IPS-11a (cell line): ENCODE measurements around the gene KRTAP10-10.
"Not testable (repeated sequence)": the region's sequence is repeated elsewhere in the genome, so short reads cannot be mapped to it uniquely, and the experiment has no call there.

ENCODE experiments used
- H3K4me3 ChIP-seq: one replicate; pipeline ENCODE4 v1.5.1; 2013; ENCODE audit warnings: low read depth, low read length, control low read depth

Gene KRTAP10-10

DNA sequence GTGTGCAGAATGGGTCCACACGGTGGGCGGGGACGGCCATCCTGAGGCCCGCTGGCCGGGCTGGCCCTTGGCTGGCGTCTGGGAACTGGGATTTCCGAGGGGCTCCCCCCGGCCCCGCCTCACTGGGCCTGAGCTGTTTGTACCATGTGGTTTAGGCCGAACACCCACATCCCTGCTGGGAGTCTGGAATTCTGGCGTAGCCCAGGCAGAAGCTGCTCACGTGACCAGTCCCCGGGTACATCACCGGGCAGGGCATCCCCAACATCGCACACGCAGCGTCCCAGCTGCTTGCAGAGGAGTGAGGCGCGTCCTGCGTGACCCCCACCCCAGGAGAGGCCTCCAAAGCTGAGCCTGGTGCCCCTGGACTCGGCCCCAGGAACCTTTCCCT is 34.7 kb upstream of the KRTAP10-10 start:
- H3K4me3 ChIP-seq: no peak overlapping the region

DNA sequence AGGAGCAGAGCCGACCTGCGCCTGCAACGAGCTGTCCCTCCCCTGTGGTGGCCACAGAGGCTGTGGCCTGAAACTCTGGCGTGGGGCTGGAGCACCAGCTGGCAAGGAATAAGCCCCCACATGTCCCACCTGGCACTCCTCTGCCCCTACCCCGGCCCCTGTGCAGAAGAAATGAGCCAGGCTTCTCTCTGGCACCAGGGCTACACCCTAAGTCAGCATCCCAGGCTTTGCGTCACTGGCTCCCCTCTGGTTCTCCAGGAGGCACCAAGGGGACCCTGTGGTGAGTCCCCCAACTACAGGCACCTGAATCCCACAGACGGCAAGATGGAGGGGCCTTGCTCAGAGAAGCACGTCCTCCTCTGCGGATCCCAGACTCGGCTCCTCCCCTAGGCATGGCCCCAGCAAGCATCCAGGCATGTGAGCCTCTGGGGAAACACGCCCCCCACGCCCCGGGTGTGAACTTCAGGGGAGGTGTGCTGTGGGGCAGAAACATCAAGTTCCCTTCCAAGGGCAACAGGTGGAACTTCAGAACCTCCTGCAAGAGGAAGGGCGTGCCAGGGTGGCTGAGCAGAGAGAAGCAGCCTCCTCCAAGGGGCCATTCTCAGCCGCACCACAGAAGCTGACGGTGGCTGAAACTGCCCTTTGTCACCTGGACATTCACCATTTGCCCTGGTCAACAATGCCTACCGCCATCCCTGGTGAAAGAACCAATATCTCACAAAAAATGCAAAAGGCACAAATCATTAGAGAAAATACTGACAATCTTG is 33.9 kb upstream of the KRTAP10-10 start:
- H3K4me3 ChIP-seq: no peak overlapping the region

DNA sequence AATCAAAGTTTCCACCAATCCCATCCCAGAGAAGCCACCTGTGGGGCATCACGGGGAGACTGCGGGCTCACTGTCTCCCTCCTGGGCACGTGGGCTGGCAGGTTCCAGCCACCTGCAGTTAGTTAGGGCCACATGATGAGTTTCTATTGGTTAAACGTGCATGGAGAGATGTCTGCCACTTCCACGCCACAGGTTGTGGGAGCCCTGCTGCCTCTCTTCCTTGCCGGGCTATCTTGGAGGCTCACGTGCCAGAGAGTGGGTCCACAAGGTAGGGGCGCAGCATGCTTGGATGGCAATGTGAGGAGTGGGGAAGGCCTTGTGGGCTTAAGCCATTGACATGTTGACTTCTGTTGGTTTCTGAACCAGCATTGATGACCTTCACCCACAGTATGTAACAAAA is 33.2 kb upstream of the KRTAP10-10 start:
- no peak overlapping the region for H3K4me3 ChIP-seq

DNA sequence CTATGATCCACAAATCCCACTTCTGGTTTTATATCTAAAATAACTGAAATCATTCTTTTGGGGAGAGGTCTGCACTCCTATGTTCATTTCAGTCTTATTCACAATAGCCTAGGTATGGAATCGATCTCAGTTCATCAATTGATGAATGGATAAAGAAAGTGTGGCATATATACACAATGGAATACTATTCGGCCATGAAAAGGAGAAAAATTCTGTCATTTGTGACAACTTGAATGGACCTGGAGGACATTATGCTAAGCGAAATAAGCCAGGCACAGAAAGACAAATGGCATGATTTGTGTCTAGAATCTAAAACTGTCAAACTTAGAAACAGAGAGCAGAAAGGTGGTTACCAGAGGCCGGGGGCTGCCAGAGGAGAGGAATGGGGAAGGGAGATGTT is 30.7 kb upstream of the KRTAP10-10 start:
- H3K4me3 ChIP-seq: no peak overlapping the region

DNA sequence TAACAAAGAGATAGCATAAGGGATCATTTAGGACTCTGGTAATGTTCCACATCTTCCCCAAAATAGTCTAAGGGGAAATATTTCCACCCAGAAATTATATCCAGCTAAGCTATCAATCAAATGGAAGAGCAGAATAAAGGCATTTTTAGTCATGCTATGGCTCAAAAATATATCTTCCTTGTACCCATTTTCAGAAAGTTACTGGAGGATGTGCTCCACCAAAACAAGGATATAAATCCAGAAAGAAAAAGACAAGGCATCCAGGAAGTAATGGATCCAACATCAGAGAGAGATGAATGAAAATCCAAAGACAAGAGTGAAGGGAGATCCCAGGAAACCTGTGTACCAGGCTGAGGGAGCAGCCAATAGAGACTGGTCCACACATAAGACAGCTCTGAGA is 28.0 kb upstream of the KRTAP10-10 start:
- H3K4me3 ChIP-seq: no peak overlapping the region

DNA sequence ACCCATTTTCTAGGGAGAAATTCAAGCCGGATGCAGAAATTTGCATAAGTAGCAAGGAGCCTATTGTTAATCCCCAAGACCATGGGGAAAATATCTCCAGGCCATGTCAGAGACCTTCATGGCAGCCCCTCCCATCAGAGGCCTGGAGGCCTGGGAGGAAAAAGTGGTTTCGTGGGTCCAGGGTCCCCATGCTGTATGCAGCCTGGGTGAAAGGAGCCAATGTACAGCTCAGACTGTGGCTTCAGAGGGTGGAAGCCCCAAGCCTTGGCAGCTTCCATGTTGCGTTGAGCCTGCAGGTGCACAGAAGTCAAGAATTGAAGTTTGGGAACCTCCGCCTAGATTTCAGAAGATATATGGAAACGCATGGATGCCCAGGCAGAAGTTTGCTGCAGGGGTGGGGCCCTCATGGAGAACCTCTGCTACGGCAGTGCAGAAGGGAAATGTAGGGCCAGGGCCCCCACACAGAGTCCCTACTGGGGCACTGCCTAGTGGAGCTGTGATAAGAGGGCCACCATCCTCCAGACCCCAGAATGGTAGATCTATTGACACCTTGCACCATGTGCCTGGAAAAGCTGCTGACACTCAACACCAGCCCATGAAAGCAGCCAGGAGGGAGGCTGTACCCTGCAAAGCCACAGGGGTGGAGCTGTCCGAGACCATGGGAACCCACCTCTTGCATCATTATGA is 26.9 kb upstream of the KRTAP10-10 start:
- not testable (repeated sequence) for H3K4me3 ChIP-seq

DNA sequence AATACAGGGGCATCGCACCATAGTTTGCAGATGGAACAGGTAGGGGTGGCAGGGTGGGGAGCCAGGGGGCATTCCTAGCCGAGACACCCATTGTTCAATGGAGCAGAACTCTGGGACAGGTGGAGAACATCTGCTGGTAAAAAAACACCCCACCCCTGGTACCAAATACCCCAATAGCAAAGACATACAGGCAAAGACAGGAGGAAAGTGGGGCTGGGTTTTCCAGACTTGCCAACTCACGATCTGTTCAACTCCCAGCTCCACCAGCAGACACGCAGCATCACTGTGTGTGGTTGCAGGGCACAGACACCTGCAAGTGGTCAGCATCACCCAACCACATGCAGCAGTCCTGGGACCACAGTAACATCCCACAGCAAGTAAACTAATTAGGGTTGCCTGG is 25.6 kb upstream of the KRTAP10-10 start:
- H3K4me3 ChIP-seq: no peak overlapping the region

DNA sequence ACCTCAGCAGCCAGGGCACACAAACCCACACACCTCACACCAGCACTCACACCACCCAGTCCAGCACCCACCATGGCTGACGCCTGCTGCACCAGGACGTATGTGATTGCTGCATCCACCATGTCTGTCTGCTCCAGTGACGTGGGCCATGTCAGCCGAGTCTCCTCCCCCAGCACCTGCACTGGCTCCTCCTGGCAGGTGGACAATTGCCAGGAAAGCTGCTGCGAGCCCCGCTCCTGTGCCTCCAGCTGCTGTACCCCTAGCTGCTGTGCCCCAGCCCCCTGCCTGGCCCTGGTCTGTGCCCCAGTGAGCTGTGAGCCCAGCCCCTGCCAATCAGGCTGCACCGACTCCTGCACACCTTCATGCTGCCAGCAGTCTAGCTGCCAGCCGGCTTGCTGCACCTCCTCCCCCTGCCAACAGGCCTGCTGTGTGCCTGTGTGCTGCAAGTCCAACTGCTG is 25.1 kb upstream of the KRTAP10-10 start, which contains the start of gene KRTAP10-8:
Gene KRTAP10-8 (plus strand): TSS at position 51 of the 458 bp plus-strand sequence. CDS start 22 bp downstream, at position 73.
- no peak within 1 kb of the TSS for H3K4me3 ChIP-seq

DNA sequence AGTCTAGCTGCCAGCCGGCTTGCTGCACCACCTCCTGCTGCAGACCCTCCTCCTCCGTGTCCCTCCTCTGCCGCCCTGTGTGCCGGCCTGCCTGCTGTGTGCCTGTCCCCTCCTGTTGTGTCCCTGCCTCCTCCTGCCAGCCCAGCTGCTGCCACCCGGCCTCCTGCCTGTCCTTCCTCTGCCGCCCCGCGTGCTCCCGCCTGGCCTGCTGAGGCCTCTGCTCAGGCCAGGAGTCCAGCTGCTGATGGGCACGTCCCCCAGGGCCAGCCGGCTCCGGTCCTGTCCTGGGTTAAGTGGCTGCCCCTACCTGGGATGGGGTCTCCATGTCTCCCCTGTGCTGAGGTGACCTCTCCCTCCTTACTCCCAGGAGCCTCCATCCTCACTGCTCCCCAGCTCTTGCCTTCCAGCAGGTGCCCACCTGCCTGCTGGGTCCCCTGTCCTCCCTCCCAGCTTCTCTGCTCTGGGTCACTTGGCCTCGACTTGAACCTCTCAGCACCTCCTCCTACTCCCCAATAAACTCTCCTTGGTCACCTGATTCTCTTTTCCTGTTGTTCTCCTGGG is 24.4 kb upstream of the KRTAP10-10 start:
- H3K4me3 ChIP-seq: no peak overlapping the region

DNA sequence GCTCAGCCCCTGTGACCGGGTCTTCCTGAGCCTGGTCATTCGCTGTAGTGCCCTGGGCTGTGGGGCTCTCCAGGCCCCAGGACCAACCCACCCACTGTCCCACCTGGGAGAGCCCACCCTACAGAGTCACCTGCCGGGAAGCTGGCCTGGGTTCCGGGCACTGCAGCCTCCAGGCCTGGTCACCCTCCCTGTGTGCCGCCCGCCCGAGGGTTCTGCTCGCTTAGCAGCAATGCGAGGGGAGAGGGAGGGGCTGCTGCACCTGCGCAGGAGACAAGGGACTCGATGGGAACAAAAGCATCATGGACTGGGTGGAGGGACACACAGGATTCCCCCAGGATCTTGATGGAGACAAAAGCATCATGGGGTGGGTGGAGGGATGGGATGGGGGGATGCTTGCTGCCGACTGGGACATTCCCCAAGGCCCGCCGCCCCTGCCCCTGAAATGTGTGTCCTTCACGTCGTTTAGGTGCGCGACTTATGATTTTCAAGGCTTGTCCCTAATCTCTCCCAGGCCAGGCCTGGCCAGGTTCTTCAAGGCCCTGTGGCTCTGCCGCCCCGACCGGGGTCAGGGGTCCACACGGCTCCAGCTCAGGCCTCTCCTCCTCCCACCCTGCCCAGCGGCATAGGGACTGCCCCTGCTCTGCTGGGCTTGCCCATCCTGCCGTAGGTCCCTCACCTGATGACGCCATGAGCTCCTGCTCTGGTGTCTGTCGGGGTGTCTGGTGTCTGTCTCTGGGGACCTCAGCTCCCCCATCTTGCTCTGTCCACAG is 23.6 kb upstream of the KRTAP10-10 start:
- H3K4me3 ChIP-seq: no peak overlapping the region

DNA sequence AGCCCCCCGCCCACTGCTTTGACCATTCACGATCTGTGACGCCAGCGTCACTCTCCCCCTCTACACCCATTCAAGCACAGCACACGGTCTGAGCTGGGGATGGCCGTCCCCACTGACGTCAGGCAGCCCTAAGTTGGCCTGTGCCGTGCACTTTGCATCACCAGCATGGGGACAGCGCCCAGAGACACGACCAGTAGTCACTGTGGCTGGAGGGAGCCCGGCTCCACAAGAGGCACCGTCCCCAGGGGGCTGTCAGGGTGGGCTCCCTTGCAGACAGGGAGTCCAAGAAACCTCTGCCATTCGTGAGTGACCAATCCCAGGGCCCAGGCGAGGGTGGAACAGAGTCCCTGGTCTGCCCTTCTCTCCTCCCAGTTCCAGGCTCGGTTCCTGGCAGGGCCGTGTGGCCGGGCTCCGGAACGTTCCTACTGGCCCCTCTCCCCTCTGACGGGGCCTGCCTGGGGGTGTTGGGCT is 23.0 kb upstream of the KRTAP10-10 start:
- H3K4me3 ChIP-seq: no peak overlapping the region

DNA sequence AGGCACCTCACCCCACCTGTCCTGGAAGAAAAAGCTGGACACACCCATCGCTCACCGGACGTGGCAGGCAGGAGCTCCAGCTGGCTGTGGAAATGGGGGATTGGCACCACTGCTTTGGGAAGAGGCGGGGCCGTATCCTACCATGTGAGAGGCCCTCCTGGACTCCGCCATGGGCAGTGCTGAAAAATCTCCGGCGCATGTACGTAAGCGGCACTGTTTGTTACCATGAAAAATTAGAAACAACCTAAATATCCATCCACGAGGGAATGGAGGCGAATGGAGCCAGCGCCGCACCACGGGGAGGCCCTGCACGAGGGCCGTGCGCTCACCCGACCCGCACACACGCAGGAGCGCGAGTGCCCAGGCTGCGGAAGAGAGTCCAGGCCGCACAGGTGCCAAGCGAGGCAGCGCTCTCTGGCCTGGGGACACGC is 22.2 kb upstream of the KRTAP10-10 start:
- no peak overlapping the region for H3K4me3 ChIP-seq

DNA sequence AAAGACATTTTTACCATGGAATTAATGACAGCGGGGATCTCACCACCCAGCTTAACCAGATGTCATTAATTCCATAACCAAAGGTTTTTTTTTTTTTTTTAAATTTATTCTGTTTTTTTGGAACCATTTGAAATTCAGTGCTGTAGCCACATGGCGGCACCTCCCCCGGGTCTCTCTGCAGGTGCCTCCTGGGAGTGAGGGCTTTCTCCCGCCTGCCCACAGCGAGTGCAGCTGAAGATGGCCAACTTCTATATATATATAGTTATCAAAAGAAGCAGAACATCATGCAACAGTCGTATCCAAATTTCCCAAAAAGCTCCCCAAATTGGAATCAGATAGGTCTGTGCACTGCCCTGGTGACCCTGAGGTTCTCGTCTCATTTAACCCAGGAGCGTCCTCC is 21.7 kb upstream of the KRTAP10-10 start:
- H3K4me3 ChIP-seq: no peak overlapping the region

DNA sequence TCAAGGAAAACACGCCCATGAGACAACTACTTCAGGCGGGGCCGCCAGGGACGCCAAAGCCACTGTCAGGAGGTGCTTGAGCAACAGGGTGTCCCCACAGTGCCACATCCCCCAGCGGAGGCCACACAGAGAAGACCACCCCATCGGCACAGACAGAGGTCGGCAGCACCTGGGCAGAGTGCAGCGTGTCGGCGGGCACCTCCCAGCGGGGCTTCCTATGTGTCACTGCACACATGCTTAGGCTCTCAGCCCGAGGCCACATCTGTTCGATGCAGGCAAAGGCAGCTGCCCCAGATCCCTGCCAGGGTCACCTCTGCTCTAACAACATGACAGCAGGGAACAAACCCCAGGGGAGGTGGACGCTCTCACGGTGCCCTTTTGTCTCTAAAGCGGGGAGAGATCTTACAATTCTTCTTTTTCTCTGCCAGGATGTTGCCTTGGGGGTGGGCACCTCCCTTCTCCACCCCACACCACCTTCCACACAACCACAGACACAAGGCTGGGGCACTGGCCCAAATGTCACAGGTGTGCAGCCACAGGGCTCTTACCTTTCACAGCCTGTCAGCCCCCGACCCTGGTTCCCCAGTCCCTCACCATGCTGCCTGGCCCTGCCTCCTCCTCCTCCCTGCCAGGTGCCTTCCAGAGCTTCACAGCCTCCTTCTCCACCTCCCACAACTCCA is 21.1 kb upstream of the KRTAP10-10 start:
- H3K4me3 ChIP-seq: no peak overlapping the region

DNA sequence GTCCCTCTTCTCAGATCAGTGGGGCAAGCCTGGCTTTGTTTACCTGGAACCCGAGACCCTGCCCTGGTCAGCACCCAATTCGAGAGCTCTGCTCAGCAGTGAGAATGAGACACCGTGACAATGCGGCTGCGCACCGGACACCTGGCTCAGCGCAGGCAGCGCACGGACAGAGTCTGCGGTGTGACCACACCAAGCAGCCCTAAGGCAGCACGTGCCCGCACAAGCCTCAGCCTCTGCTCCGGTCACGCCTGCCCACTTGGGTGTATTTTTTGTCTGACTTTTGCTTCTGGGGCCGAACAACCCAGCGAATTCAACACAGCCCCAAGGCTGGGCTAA is 20.6 kb upstream of the KRTAP10-10 start:
- H3K4me3 ChIP-seq: no peak overlapping the region

DNA sequence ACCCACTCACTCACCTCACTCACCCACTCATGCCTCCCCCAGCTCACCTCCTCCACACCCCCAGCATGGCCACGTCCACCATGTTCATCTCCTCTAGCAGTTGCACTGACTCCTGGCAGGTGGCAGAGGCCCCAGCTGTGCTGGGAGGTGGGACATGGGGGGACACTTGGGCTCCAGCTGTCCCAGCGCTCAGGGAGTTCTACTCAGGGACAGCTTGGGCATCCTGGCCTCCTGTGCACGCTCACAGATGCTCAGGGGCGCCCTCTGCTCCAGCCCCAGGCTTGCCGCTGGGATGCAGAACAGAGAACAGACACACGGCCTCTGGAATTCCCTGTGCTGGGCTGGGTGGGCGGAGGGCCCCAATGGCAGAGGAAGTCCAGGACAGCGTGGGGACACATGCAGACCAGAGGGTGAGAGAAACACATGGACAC is 20.1 kb upstream of the KRTAP10-10 start:
- H3K4me3 ChIP-seq: no peak overlapping the region

DNA sequence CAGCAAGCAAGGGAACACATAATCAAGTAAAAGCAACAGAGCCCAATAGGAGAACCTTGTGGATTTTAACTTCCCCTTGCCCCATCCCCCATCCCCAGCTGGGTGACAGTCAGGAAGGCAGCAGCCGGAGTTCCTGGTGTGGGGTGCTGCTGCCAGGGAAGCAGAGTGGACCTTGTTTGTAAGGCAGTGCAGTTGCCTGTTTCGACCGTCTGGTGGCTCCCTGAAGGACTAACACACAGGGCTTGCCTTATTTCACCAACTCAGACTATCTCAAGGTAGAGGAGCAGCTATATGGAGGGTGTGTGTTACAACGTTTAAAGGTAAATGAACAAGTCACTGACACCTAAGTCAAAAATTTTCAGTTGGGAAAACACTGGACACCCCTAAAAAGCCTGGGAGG is 18.7 kb upstream of the KRTAP10-10 start:
- no peak overlapping the region for H3K4me3 ChIP-seq

DNA sequence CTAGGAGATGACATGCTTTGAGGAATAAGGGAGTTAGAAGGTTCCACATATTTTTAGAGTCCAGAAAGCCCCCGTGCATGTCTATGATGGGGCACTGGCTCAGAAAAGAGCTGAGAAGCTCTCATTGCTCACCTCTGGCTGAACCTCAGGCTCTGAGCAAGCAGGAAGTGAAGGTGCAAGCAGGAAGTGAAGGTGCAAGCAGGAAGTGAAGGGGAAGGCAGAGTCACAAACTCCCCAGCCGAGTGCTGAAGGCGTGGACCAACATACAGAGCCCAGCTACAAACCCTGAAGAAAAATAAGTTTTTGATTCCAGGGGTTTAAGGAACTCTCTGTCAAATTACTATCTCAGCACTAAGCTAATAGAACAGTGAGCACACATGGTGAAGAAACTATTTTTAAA is 18.2 kb upstream of the KRTAP10-10 start:
- no peak overlapping the region for H3K4me3 ChIP-seq

DNA sequence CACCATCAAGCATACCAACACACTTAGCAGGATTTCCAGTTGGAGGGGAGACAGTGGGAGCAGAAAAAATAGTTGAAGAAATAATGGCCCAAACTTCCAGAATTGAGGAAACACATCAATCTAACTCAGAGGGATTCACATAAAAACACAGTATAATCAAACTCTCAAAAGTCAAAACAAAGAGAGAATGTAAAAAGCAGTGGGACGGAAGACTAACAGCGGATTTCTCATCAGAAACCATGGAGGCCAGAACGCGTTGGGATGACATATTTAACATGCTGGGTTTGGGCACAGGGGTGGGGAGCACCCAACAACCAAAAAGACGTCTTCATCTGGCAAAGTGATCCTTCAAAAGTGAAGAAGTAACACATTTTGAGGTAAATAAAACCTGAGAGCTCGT is 17.3 kb upstream of the KRTAP10-10 start:
- no peak overlapping the region for H3K4me3 ChIP-seq

DNA sequence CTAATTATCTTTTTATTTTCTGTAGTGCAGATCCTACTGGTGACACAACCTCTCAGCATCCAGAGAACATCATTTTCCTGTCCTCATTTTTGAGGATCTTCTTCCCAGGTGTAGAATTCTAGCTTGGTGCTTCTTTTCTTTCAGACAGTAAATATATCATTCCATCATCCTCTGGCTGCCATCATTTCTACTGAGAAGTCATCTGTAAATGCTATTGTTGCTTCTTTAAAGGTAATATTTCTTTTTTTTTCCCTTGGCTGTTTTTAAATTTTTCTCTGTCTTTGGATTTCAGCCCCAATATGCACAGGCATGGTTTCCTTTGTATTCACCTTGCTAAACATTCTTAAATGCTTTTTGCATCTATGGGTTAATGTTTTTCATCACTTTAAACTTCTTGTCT is 13.6 kb upstream of the KRTAP10-10 start:
- no peak overlapping the region for H3K4me3 ChIP-seq

DNA sequence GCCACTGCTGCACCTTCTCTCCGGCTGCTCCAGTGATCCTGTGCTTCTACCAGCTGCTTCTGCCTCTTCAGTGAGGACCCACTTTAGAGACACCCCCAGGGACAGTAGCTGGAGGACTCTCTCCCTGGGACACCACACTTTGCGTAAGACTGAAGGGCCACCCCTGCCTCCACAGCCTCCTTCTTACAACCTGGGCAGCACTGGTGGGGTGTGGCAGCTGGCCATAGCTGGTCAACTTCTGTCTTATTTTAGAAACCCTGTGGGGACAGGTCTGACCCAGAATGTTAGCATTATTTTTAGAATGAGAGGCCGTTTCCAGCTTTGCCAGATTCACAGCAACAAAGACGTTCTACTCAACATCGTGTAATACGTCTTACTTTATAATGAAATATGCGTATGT is 11.4 kb upstream of the KRTAP10-10 start:
- H3K4me3 ChIP-seq: no peak overlapping the region
